Stimulated activated naive CD8-positive, alpha-beta T cell treated with anti-CD3 and anti-CD28 coated beads, Interleukin-15, Interleukin-2, amounts not matched to agents 100 U/mL and 50 U/mL, for 24 hours (primary cell): ENCODE results near the gene JHY.
A peak's percentile ranks its signal among the peaks of the same experiment; 100 is the strongest.

ENCODE experiments used
- ATAC-seq: fragments of 150-1000 bp; cut with Tn5 transposase; one replicate; pipeline ENCODE4 v1.10.0; 2021
- DNase-seq: peaks from one replicate; pipeline ENCODE4 v3.0.0; 2021

The JHY gene

DNA sequence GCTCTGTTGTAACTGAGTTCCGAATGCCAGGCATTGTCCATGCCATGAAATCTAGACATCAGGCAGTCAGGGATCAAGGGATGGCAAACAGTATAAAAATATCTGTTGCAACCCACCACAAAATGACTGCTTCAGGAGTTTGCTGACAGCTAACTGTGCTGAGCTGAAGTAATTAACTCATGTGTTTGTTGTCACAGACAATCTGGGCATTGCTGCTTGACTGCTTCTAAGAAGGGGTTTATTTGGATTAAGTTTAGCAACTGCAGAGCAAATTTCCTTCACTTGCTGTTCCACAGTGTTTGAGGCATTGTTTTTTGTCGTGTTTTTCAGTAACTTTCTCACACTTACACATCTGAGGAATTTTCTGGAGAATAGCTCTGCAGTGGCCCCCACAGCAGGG lies 68.7 kb downstream of the JHY start:
- DNase-seq (no peak), ATAC-seq (no peak)

DNA sequence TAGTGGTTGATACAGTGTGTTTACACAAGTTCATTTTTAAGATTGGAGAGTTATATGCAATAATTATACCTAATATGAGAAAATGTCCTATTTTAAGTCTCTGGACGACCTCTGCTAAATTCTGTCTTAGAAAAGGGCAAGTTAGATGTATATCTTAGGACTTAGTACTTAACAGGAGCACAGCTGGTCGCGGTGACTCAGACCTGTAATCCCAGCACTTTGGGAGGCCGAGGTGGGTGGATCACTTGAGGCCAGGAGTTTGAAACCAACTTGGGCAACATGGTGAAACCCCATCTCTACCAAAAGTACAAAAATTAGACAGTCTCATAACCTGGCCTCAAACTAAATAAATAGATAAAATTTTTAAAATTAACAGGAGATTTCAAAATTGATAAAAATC lies 71.9 kb downstream of the JHY start:
- no peak for ATAC-seq
- DNase-seq = no peak

DNA sequence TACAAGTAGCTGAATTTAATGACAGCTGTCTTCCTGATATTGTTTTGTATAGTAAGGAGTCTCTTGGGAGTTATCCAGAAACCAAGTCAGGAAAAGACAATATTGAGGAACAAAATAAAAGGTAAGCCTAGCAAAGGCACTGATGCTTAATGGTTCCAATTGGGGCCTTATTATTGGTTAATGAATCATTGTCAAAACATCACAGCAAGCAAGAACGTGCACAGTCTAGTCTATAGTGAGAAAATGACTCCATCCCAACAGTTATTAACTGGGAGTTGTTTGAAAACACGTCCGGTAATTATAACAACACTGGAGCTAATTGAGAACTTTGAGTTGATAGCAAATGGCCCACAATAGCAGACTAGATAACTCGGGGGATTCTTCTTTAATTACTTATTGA lies 81.4 kb downstream of the JHY start:
- no peak for DNase-seq
- ATAC-seq = no peak

DNA sequence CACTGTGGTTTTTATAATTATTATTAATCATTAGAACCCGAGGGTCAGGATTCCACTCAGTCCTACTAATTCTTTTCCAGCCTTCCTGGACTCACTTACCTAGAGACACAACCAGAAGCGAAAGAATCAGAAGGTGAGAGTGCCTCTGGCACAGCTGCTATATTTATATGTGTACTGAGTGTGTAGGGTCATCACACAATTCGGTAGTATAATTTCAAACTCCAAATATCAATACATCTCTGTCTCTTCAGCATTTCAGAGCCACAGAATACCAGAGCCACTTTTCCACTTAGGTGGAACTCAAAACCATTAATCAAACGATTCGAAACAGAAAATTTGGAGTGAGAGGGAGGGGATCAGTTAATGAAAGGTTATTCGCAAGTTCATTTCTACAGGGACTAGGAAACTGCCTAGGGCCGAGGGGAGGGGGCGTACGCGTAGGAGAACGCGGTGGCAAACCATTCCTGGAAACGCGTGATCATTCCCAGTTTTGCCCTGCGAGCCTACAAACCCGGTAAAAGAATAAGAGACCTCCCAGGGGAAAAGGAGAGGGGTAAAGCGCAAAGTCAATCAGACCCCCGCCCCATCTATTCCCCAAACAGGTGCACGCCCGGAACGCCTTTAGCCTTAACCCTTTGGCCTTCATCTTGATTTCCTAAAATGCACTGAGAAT lies 93.6 kb downstream of the JHY start:
- DNase-seq (no peak), ATAC-seq (no peak)

DNA sequence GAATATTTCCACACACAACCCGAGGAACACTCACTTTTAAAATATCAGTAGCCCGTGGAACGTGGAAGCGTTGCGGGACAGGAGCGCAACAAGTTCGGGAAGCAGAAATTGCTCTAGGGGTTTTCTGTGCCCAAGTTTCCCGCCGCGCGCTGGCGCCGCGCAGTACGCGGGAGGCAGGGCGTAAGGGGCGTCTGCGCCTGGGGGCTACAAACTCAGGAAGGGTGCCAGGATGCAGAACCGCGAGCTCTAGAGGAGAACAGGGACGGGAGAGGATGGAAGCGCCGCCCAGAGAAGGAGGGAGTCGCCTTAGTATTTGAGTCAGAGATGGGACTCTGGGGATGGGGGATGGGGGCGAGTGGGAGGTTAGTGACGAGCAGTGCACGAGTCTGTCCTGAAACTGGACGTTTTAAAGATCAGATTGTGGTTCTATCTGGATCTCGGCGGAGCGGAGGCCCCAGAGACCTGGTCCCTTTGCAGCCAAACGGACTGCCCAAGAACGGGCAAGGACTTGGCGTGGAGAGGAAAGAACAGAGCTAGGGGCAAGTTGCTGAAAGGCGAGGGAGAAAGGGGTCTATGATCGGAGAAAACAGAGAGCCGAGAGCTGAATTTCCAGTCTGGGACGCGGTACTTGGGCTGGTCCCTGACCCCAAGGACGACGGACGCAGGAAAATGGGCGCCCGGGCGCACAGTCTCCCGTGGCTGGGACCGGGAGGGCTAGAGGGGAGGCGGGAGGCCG lies 94.3 kb downstream of the JHY start:
- DNase-seq (peak; percentile 16), ATAC-seq (no peak)

DNA sequence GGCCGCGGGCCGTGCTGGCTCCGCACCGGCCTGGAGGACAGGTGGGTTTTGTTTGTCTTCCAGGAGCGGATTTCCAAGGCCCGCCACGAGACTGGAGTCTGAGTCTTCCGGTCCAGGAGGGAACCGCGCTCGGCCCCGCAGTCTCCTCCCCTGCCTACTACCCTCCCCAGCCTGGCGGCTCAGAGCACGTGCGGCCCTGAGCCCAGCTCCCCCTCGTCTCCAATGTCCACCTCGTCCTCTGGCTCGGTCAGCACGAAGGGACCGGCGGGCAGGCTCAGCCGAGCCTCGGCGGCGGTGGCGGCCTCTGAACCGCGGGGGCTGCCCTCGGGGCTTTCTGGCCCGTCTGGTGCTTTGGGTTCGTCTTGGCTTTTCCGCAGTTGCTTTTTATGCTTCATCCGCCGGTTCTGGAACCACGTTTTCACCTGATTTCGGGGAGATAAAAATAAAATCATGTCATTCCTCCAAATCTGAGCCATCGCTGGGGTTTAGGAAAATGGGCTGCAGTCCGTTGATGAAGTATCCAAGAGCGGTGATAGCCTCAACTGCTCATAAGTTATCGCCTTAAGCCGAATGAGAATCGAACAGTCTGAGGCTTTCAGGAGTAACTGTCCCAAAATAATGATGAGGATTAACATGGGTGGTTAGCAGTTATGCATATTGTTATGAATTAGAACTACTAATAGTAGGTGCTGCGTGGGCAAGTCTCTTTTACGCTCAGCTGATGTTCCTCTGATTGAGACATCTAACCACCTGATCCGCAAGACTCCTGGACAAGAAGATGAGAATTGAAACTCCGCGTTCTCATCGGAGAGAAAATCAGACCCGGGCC lies 95.1 kb downstream of the JHY start:
- DNase-seq = no peak
- no peak for ATAC-seq

DNA sequence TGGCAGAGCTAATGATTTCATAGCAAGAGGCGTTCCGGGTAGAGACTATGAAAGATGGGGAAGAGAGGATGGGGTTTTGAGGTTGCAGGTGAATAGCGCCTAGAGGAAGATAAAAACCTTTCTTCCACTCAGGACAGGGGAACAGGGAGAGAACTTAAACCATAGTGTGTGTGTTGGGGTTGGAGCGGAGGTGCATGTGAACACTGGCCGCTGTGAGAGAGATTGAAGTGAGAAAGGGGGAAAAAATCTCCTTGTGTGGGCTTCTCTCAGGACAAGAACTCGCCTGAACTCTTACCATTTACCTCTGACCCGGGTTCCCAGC lies 95.7 kb downstream of the JHY start:
- ATAC-seq (no peak), DNase-seq (no peak)

DNA sequence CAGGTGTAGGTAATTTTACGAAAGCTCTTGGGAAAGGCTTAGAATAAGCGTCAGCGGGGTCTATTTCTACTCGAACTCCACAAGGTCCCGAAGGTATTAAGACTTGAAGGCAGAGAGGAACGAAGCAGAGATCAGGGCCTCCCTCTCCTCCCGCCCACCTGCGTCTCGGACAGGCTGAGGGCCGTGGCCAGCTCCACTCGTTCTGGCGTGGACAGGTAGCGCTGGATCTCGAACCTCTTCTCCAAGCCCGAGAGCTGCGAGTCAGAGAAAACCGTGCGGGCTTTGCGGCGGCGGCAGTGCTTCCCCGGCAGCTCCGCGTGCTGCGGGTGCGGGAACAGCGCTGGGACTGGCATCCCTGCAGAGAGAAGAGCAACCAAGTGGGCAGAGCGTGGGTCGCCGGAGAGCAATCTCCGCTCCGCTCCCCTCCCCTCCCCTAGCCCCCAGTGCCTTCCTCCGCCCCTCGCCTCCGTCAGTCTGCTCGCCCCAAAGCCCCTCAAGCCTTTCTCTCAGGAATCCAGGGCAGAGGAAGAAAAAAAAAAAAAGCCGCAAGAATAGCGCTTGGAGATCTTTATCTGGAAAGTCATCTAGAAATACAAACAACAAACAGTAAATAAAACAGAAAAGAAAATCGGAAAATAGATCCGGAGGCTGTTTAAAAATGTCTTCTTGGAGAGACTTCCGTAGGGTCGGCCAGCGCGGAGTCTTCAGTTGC lies 96.7 kb downstream of the JHY start:
- DNase-seq (no peak), ATAC-seq (no peak)

DNA sequence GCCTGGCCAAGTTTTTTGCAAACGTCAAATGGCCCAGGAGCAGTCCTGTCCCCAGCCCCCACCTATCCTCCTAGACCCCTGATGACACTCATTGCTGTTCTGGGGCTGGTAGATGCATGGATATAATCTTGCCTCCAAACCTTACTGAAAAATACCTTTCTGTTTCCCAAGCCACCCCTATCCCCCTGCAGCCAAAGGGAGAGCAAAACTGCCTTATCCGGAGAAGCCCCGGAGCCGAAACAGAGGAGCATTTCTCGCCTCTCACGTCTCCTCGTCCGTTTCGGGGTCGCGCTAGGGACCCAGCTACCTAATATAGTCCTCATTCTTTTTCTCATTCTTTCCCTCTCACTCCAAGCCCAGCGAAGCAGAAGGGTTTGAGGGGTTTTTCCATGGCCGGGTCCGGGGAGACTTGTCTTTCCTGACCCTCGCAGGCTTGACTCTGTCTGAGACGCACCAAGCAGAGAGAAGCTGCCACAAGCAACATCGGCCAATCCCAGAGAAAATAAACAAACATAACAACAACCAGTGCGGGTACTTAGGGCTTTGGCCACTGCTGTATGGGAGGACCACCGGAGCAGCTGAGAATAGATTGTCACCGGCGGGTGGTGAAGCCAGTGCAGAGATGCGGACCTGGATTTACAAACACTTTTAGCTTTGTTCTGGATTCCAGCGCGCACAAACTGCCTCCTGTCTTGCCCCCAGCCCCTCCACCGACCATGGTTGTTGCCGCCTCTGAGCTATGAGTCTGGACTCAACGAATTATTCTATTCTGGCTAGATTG lies 97.4 kb downstream of the JHY start:
- DNase-seq (peak; percentile 5), ATAC-seq (no peak)

DNA sequence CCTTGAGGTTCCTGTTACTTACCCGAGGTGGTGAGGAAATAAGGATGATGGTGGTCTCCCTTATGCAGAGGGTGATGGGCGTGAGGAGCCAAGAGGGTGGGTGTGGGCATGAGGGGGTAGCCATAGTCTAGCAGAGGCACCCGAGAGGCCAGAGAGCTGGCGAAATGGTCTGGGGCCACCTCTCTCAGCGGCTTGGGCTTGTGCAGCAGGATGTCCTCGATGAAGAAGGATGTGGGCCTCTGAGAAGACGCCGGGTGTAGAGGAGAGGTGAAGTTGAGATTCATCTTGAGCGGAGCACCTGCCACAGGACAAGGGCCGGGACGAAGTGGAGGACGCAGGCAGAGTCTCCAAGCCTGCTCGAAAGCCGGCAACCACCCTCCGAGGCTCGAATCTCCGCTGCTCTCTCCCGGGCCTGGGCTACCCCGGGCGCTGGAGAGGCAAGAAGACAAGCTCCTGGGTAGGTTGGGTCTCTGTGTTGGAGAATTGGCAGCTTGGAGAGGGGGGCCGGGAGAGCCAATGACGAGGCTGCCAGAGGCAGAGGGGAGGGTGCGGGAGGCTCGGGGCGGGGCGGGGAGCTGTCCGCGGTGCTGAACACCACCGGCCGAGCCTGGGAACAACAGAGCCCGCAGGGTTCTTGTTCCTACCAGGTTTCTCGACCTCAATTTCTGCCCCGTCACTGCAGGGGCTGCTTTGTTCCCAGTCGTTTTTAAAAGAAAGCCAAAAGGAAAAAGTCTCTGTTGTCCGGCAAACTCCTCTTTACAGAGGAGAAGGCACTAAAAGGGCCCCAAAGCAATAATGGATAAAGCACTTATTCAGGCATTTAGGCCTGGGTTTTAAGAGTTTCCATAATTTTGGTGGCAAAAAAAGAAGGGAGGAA lies 99.1 kb downstream of the JHY start, which contains the start of gene BSX:
TSS of gene BSX (minus strand) at position 447 of the 877 bp plus-strand sequence. CDS start at position 284, 163 bp downstream.
- DNase-seq (peak; percentile 74), ATAC-seq (peak; percentile 58)

DNA sequence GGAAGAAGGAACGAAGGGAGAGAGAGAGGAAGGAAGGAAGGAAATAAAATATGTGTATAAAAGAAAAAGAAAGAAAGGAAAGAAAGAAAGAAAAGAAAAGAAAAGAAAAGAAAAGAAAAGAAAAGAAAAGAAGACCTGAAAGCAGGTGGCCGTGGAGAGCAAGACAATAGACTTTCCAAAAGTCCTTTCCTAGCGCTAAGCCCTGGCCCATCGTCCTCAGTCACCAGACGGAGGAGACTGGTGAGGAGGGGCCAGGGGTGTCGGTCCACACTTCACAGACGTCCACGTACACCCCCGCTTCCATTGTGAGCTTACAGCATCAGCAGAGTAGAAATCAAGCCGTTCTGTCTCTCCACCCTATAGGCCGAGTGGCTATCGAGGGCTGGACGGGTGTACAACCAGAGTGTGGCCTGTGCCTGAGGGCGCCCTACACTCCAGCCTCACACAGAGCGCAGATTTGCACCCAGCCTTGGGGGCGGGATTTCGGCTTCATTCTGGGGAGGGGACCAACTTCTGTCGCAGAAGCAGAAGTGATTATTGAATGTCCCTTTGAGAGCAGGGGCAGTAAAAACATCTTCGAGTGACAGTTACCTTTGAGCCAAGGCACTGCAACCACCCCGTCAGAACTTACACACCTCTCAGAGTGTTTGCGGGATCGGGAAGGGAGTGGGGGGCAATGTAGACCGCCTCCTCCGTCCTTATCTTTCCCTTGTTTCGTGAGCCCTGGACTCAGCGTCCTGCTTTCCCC lies 101.1 kb downstream of the JHY start:
- ATAC-seq (no peak), DNase-seq (no peak)

DNA sequence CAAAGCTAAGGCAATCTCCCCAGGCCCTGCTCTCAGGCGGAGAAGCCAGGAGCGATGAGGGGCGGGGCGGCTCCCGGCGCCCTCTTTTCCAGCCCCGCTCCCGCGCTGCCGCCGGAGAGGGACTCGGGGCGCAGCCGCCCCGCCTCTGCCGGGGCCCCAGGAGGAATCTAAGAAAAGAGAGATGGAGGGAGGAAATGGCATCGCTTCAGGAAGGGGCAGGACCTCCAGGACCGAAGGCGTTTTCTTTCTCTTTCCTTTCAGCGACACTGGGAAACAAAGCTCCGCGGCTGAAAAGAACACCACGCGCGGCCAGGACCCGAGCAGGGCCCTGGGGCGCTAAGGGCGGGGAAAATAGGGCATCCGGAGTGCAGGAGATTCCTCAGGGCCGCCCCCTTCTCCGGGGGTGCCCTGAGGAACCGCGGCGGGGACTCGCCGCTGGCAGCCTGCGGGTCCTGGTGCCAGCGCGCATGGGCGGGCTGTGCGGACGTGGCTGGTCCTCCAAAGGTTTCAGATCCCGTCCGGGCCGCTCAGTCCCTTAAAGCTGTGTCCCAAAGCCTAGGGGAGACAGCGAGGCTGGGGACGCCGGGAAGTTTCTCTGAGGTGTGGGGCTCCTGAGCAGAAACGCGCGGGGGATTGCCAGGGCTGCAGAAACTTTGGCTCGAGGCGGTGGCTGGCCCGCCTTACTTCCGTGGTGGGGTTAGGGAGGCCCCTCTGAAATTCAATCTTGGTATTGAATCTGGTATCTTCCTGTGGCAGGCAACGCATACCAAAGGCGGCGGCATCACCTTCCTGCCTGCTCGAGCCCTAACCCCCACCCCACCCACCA lies 101.8 kb downstream of the JHY start:
- ATAC-seq (peak; percentile 55), DNase-seq (peak; percentile 24)

DNA sequence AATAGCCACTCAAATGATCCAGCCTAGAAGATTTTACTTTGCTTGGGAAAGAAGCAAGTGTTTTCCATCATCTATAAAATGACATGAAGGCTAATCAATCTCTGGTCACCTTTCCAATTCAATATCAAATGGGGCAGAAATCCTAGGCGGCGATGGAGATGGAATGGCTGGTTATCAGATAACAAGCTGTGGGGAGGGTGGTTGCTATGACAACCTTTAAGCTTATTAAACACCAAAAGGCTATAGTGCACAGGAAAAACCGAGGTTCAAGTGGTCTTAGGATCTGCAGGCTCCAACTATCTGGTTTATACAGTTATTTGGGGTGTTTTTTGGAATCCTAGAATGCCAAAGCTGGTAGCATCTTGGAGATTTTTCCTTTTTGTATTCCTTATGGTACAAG lies 113.0 kb downstream of the JHY start:
- DNase-seq (no peak), ATAC-seq (no peak)

DNA sequence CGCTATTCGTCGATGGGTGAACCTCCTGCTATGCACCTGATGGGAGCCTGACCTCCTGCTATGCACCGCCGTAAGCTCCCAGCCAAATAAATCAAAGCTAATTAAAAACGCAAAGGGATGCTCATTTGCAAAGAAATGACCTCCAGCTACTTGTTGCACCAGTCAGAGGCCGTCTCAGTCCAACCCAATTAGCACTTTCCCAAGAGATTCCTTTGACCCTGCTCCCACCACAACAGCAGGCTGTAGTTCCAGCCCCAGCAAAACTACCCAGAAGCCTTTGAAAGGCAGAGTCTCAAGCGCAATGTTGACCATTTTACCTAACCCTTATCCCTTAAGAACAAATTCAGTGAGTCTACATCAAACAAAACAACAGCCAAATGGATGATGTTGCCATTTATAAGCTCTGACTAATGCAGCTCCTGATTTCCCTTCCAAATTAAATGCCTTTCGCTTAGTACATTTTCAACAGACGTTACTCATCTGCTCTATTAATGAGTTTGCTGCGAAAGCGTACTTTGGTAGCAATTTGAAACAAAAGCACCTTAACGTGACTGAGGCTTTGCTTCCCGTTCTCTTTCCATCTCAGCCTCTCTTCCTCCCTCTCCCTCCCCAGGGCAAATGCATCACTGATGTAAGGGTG lies 116.3 kb downstream of the JHY start:
- ATAC-seq = no peak
- DNase-seq = no peak

DNA sequence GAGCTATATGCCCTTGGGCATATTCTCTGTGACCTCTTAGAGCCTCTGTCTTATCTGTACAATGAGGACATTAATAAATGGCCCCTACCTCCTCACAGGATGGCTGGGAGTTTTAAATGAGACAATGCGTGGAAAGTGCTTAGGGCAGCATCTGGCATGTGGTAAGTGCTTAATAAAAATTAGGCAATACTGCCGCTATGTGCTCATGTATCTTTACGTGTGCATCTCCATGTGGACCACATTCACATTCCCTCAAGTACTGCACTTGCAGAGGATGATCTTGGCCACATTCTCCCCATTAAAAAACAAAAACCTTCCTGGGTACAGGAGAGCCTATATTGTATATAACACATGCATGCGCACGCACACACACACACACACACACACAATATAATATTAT lies 118.2 kb downstream of the JHY start:
- DNase-seq (no peak), ATAC-seq (no peak)

DNA sequence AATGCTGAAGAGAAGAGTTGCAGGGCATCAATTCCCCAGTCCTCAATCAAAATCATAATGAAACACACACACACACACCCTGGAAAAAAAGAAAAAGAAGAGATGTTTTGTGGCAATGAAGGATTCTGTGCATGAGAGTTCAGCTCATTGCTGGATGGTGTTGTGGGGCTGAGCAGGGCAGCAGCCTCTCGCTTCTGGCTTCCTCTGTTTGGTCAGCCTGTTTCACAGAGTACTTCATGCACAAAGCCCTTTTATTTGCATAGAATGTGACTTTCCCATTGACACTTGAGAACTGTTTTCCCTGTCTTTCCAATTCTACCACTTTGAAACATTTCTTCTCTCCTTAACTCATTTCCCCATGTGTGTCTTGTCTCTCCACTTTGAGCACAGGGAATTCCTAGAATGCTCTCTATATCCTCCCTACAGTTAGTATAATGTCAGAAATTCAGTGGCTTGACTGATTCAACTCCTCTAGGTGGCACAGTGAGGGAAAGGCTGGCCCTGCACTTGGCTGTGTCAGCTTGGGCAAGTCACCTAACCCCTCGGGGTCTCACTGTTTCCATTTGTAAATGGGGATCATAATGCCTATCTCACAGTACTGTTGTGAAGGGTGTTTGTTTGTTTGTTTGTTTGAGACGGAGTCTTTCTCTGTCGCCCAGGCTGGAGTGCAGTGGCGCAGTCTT lies 124.4 kb downstream of the JHY start:
- ATAC-seq (peak; percentile 36), DNase-seq (no peak)
